Endothelial cell of umbilical vein (primary cell): ENCODE measurements around the gene LHFPL2. TPM values are rescaled to one million over a fixed set of nuclear protein-coding genes. Genes with fewer than 3 reads are reported as not detected.

Experiments used
- BruUV-seq: library from RNA; stranded (reverse); fragments of 400-500 nt; replicated peaks from 2 replicates; lab custom pipeline; 2021; lab: Mats Ljungman, UMichigan
- CTCF ChIA-PET: fragments of 300-600, 350-600 bp; sonication (Branson Sonifier 250); formaldehyde crosslinking; loops from one replicate; lab custom pipeline; 2021; ENCODE audit warnings: antibody characterized with exemption, inconsistent platforms; lab: Charles Lee
- POLR2A ChIA-PET: fragments of 300-600, 350-600 bp; sonication (Branson Sonifier 250); formaldehyde crosslinking; loops from one replicate; lab custom pipeline; 2021; ENCODE audit warnings: antibody characterized with exemption, inconsistent platforms; lab: Charles Lee
- DNase-seq: peaks from one replicate; pipeline ENCODE4 v3.0.0-alpha.2; 2011; ENCODE audit warnings: low read depth, low spot score
- FAIRE-seq: peaks from 2 replicates; lab custom pipeline; 2011; peaks lifted over from hg19 to GRCh38; lab: Jason Lieb, UNC
- H2AFZ ChIP-seq: 2 replicates; pipeline ENCODE4 v1.6.0; 2012; ENCODE audit warnings: low read depth, low read length, control low read depth, inconsistent platforms
- H3K27ac ChIP-seq: 2 replicates; pipeline ENCODE4 v1.5.1; 2011; ENCODE audit warnings: low read depth, mild to moderate bottlenecking, control low read depth, low read length, moderate library complexity; ENCODE audit not compliant: insufficient read depth
- H3K27me3 ChIP-seq, 2 experiments: 2 replicates each; pipeline versions ENCODE4 v1.6.0 to v1.6.1; 2011; ENCODE audit warnings: low read length in 2 of 2, mixed read lengths in 1 of 2; ENCODE audit not compliant: control insufficient read depth in 2 of 2, insufficient read depth in 2 of 2
- H3K36me3 ChIP-seq, 2 experiments: 2 replicates in 1 of 2; 3 replicates in 1 of 2; pipeline ENCODE4 v1.5.1; 2011; ENCODE audit warnings: low read length in 2 of 2, mild to moderate bottlenecking in 1 of 2, moderate library complexity in 1 of 2; ENCODE audit not compliant: control insufficient read depth in 2 of 2, insufficient read depth in 2 of 2; ENCODE audit errors: extremely low read depth in 1 of 2
- H3K4me1 ChIP-seq: 3 replicates; pipeline ENCODE4 v1.5.1; 2011; ENCODE audit warnings: mild to moderate bottlenecking, low read length; ENCODE audit not compliant: control insufficient read depth, insufficient read depth; ENCODE audit errors: extremely low read depth
- H3K4me2 ChIP-seq: 2 replicates; pipeline ENCODE4 v1.6.1; 2011; ENCODE audit warnings: low read length, control low read depth, mixed read lengths; ENCODE audit not compliant: insufficient read depth
- H3K4me3 ChIP-seq, 3 experiments: fragments of 200-600 bp in 1 of 3; sonication (generic), shearing (Covaris generic) in 1 of 3; replicated peaks in 1 of 3; 2 replicates each; pipeline ENCODE4 v1.5.1; 2011 to 2016; ENCODE audit warnings: control low read depth in 3 of 3, low read length in 3 of 3, mild to moderate bottlenecking in 2 of 3, inconsistent platforms in 1 of 3, low read depth in 1 of 3, moderate library complexity in 1 of 3; ENCODE audit not compliant: insufficient read depth in 1 of 3
- H3K79me2 ChIP-seq: 2 replicates; pipeline ENCODE4 v1.6.0; 2012; ENCODE audit warnings: low read length, inconsistent platforms; ENCODE audit not compliant: control insufficient read depth, insufficient read depth
- H3K9ac ChIP-seq: replicated peaks from 2 replicates; pipeline ENCODE3; 2011; ENCODE audit warnings: low read length, control low read depth; ENCODE audit not compliant: insufficient read depth; ENCODE audit errors: extremely low read depth
- H3K9me1 ChIP-seq: replicated peaks from 3 replicates; pipeline ENCODE4 v1.6.0; 2011; ENCODE audit warnings: mild to moderate bottlenecking, low read length; ENCODE audit not compliant: control insufficient read depth, insufficient read depth; ENCODE audit errors: extremely low read depth
- H3K9me3 ChIP-seq: replicated peaks from 2 replicates; pipeline ENCODE4 v1.5.1; 2012; ENCODE audit warnings: low read length, inconsistent platforms; ENCODE audit not compliant: control insufficient read depth, insufficient read depth
- H4K20me1 ChIP-seq: replicated peaks from 2 replicates; pipeline ENCODE3; 2011; ENCODE audit warnings: mild to moderate bottlenecking, low read length; ENCODE audit not compliant: control insufficient read depth, insufficient read depth; ENCODE audit errors: extremely low read depth
- CTCF ChIP-seq, 2 donors: IDR thresholded peaks; 1 replicate in 1 of 2; 2 replicates in 1 of 2; pipeline ENCODE4 v1.5.1; 2011; ENCODE audit warnings: low read length in 2 of 2, mild to moderate bottlenecking in 2 of 2, moderate library complexity in 2 of 2, control low read depth in 1 of 2, inconsistent platforms in 1 of 2, low read depth in 1 of 2; ENCODE audit not compliant: insufficient read depth in 1 of 2; ENCODE audit errors: extremely low read depth in 1 of 2
- EZH2 ChIP-seq: IDR thresholded peaks from 2 replicates; pipeline ENCODE4 v1.6.1; 2012; ENCODE audit warnings: borderline replicate concordance, low read depth, mild to moderate bottlenecking, moderate library complexity, low read length, inconsistent platforms; ENCODE audit not compliant: severe bottlenecking
- FOS ChIP-seq: IDR thresholded peaks from 2 replicates; pipeline ENCODE4 v1.6.1; 2011; ENCODE audit warnings: mild to moderate bottlenecking, low read length, moderate library complexity, borderline replicate concordance; ENCODE audit not compliant: insufficient read depth
- GATA2 ChIP-seq: IDR thresholded peaks from 2 replicates; pipeline ENCODE4 v1.7.0; 2011; ENCODE audit warnings: low read depth, mild to moderate bottlenecking, moderate library complexity, mixed read lengths, low read length; ENCODE audit not compliant: insufficient read length, insufficient read depth
- JUN ChIP-seq: IDR thresholded peaks from 2 replicates; pipeline ENCODE4 v1.6.1; 2011; ENCODE audit warnings: borderline replicate concordance, low read depth; ENCODE audit not compliant: insufficient read length, insufficient read depth
- MAX ChIP-seq: IDR thresholded peaks from 2 replicates; pipeline ENCODE4 v1.6.1; 2011; ENCODE audit not compliant: insufficient read depth, insufficient read length
- MYC ChIP-seq: IDR thresholded peaks from one replicate; pipeline ENCODE4 v1.6.1; 2011; ENCODE audit warnings: mild to moderate bottlenecking, low read depth, low read length
- POLR2A ChIP-seq: IDR thresholded peaks from 2 replicates; pipeline ENCODE4 v1.6.1; 2012; ENCODE audit warnings: low read depth, mild to moderate bottlenecking, control low read depth, low read length
- POLR2AphosphoS5 ChIP-seq: IDR thresholded peaks from 2 replicates; pipeline ENCODE4 v1.6.1; 2012; ENCODE audit warnings: low read depth, mild to moderate bottlenecking, control low read depth, low read length, moderate library complexity; ENCODE audit not compliant: insufficient read depth
- dilution Hi-C: fragments of 300-500 bp; cut with MboI; formaldehyde crosslinking; loops from one replicate; pipeline ENCODE4 v1.15.0; 2019; ENCODE audit warnings: low sequenced_read_pairs; ENCODE audit not compliant: extremely low pct_ligation_motif_present
- intact Hi-C: fragments of 100-400 bp; cut with micrococcal nuclease; formaldehyde crosslinking; loops from one replicate; pipeline ENCODE4 v1.10.0; 2022
- polyA plus RNA-seq, 4 experiments: library from polyadenylated mRNA; depleted of rRNA in 3 of 4; stranded (reverse) in 3 of 4; unstranded in 1 of 4; fragments of >200 nt; gene quantifications; 2 replicates each; pipeline versions ENCODE4 v1.2.1 to v1.2.3, GENCODE V29; 2011 to 2012; ENCODE audit warnings: missing spikeins in 1 of 4
- total RNA-seq: library from RNA; stranded (reverse); gene quantifications from 2 replicates; pipeline ENCODE4 v1.2.3, GENCODE V29; 2021

Gene LHFPL2
- total and polyA plus RNA-seq, 2 donors (not counting 3 experiments of a cell fraction or from before 2014, with no cell fraction given), result 9.6 to 36.3 TPM

DNA sequence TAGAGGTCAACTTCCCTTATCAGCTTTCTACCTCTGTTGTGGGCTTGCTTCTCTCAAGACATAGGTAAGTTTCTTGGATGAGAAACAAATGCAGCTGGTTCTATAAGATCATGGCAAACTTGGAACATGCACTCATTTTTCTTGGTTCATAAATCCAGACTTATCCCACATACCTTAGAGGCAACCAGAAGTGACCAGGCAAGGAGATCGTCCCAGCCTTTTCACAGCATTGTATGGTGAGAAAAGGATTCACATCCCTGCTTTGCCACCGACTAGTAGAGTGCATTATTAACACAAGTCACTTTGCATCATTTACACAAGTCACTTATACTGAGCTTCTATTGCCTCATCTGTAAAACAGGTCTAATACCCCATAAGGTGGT lies 35.4 kb downstream of the LHFPL2 start:
- Histone ChIP-seq H3K36me3 (peaks cover 2 to 5% of the 10 kb centered on the region in 2 experiments), H3K4me2 (no peak overlapping the region), H3K27ac (no peak overlapping the region), H3K27me3 (no peaks in the 10 kb centered on the region), H3K9me1 (no peaks in the 10 kb centered on the region), H3K4me1 (no peaks in the 10 kb centered on the region), H3K9me3 (no peaks in the 10 kb centered on the region), H2AFZ (no peak overlapping the region), H3K79me2 (peaks cover 2% of the 10 kb centered on the region), H3K4me3 (no peak overlapping the region), H3K9ac (no peak overlapping the region), H4K20me1 (no peaks in the 10 kb centered on the region)
- no peak for FAIRE-seq
- ChIA-PET CTCF (interaction anchor here (1.1 to 1.5 kb wide), 3 partner anchors 8 to 29 kb away, joined by 3 to 4 read pairs (median 4); no protein-coding TSS in a partner anchor), POLR2A (no interaction called here)
- BruUV-seq, result no TSS peak
- intact Hi-C loops (no loop called here), dilution Hi-C loops (no loop called here)
- no peak for DNase-seq
- TF ChIP-seq EZH2 (no peak), JUN (no peak), CTCF (IDR thresholded peaks at IDR 0.05; ENCODE audit: extremely low read depth in 1 of 2, insufficient read depth in 1 of 2, low read depth in 1 of 2, low read length in 2 of 2) (no peak), POLR2A (no peak), FOS (no peak), MAX (no peak), GATA2 (no peak), POLR2AphosphoS5 (no peak), MYC (no peak)
